Ureter (tissue), 1 donor: ENCODE data around the gene RING1. TPM values are rescaled to one million over a fixed set of nuclear protein-coding genes. Genes with fewer than 3 reads are reported as not detected.

Source experiments
- DNase-seq: peaks from one replicate; pipeline ENCODE4 v3.0.0-alpha.2; 2020; ENCODE audit warnings: low spot score
- total RNA-seq: library from RNA; stranded (reverse); gene quantifications from one replicate; pipeline ENCODE4 v1.2.4, GENCODE V29; 2023
- donor health status: DM: yes; HTN: yes; CAD: no.

RING1 gene
- total RNA-seq, 1 donor from 2014 or later: 50.6 TPM

GRCh38 chr6:33171880-33172687 is 36.2 kb upstream of the RING1 start:
- no peak for DNase-seq

- no peak for DNase-seq
Observed at GRCh38 chr6:33172688-33173534, 35.4 kb upstream of the RING1 start.

- no peak for DNase-seq
Observed at GRCh38 chr6:33173535-33174180, 34.6 kb upstream of the RING1 start.

GRCh38 chr6:33174784-33175183 is 33.5 kb upstream of the RING1 start:
- no peak for DNase-seq

- DNase-seq: no peak
Observed at GRCh38 chr6:33175436-33176069, 32.7 kb upstream of the RING1 start.

GRCh38 chr6:33176906-33177305 is 31.4 kb upstream of the RING1 start:
- DNase-seq: no peak

- no peak for DNase-seq
Observed at GRCh38 chr6:33177552-33178446, 30.5 kb upstream of the RING1 start.

- DNase-seq: no peak
Observed at GRCh38 chr6:33178755-33179475, 29.4 kb upstream of the RING1 start.

- DNase-seq: no peak
Observed at GRCh38 chr6:33181141-33181540, 27.2 kb upstream of the RING1 start.

- no peak for DNase-seq
Observed at GRCh38 chr6:33183071-33183683, 25.1 kb upstream of the RING1 start.

GRCh38 chr6:33185190-33185589 is 23.1 kb upstream of the RING1 start:
- DNase-seq: no peak

GRCh38 chr6:33185654-33186187 is 22.6 kb upstream of the RING1 start:
- DNase-seq: no peak

GRCh38 chr6:33187809-33188208 is 20.5 kb upstream of the RING1 start:
- no peak for DNase-seq

GRCh38 chr6:33189164-33189563 is 19.1 kb upstream of the RING1 start:
- no peak for DNase-seq

- DNase-seq: no peak
Observed at GRCh38 chr6:33189625-33190448, 18.5 kb upstream of the RING1 start.

- no peak for DNase-seq
Observed at GRCh38 chr6:33190504-33191107, 17.7 kb upstream of the RING1 start.

- no peak for DNase-seq
Observed at GRCh38 chr6:33191383-33192104, 16.8 kb upstream of the RING1 start.
